ENCODE data around the gene TGFB2.

TGFB2 gene

DNA sequence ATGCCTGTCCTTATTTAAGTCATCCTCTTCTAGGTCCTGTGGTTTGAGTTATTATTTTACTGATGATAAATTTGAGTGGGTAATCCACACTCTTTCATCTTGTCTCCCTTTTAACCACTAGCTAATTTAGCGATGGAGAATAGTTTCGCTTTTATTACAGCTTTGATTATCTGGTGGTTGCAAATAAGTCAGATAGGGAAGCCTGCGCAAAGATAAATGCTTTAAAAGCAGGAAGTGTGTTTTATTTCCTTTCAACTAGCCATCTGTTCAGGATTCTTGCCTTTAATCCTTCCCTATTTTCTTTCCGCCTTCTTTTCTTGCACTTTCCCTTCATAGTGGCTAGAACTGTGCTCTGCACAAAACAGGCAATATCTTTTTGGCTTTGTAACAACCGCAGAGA lies 129.0 kb downstream of the TGFB2 start:
- Histone ChIP-seq H3K4me2 (ENCODE audit: low read length) (peak overlapping the region; percentile 57), H3K9me3 (ENCODE audit: insufficient read depth, low read length) (no peaks in the 10 kb centered on the region), H3K9ac (ENCODE audit: low read length) (0 out of 2 replicates have a peak overlapping the region, but pooled peaks have one; percentile 2), H3K4me1 (ENCODE audit: low read length) (peaks cover 44% of the 10 kb centered on the region), H4K20me1 (ENCODE audit: insufficient read depth, low read length) (no peaks in the 10 kb centered on the region), H3K4me3 (ENCODE audit: low read length) (peak overlapping the region; percentile 25), H3K27me3 (ENCODE audit: low read depth, low read length) (0 out of 2 replicates have a peak, but pooled peaks cover 13% of the 10 kb centered on the region), H3K27ac (ENCODE audit: low read length) (peak overlapping the region; percentile 44; the same call in 1 of the 2 replicates), H2AFZ (ENCODE audit: low read depth, low read length) (peak overlapping the region; percentile 59), H3K36me3 (replicated peaks; ENCODE audit: low read depth, low read length) (no peaks in the 10 kb centered on the region), H3K79me2 (ENCODE audit: low read length) (no peaks in the 10 kb centered on the region)
- TF ChIP-seq, protein P1, sequence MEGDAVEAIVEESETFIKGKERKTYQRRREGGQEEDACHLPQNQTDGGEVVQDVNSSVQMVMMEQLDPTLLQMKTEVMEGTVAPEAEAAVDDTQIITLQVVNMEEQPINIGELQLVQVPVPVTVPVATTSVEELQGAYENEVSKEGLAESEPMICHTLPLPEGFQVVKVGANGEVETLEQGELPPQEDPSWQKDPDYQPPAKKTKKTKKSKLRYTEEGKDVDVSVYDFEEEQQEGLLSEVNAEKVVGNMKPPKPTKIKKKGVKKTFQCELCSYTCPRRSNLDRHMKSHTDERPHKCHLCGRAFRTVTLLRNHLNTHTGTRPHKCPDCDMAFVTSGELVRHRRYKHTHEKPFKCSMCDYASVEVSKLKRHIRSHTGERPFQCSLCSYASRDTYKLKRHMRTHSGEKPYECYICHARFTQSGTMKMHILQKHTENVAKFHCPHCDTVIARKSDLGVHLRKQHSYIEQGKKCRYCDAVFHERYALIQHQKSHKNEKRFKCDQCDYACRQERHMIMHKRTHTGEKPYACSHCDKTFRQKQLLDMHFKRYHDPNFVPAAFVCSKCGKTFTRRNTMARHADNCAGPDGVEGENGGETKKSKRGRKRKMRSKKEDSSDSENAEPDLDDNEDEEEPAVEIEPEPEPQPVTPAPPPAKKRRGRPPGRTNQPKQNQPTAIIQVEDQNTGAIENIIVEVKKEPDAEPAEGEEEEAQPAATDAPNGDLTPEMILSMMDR (IDR thresholded peaks at IDR 0.05; ENCODE audit: low read depth, low read length) = no peak
- TF ChIP-seq EZH2phosphoT487 (IDR thresholded peaks at IDR 0.05; ENCODE audit: low read depth) = no peak

DNA sequence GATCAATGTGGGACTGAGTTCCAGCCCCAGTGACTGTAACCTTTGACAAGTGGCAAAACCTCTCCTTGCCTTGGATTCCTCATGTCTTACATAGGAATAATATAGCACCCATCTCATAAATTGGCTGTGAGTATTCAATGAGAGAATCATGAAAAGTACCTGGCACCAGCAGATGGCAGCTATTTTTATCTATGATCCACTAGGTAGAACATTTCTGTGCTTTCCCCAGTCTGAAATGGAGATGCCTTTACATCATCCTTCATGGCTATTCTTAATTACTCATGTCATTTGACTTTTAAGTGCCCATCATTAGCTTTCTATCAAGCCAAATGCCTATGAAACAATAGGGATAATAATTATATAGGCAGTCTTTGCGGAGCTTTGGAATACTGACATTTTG lies 130.1 kb downstream of the TGFB2 start:
- Histone ChIP-seq H3K27me3 (ENCODE audit: low read depth, low read length) (0 out of 2 replicates have a peak, but pooled peaks cover 4% of the 10 kb centered on the region), H3K4me1 (ENCODE audit: low read length) (peaks cover 44% of the 10 kb centered on the region), H3K79me2 (ENCODE audit: low read length) (no peaks in the 10 kb centered on the region), H3K4me3 (ENCODE audit: low read length) (no peak overlapping the region), H3K36me3 (replicated peaks; ENCODE audit: low read depth, low read length) (no peaks in the 10 kb centered on the region), H2AFZ (ENCODE audit: low read depth, low read length) (0 out of 2 replicates have a peak overlapping the region, but pooled peaks have one; percentile 59), H3K4me2 (ENCODE audit: low read length) (peak overlapping the region; percentile 57; the same call in 1 of the 2 replicates), H3K9me3 (ENCODE audit: insufficient read depth, low read length) (no peaks in the 10 kb centered on the region), H3K27ac (ENCODE audit: low read length) (no peak overlapping the region), H3K9ac (ENCODE audit: low read length) (no peak overlapping the region), H4K20me1 (ENCODE audit: insufficient read depth, low read length) (no peaks in the 10 kb centered on the region)
- TF ChIP-seq, protein P1 (IDR thresholded peaks at IDR 0.05; ENCODE audit: low read depth, low read length) = peak; percentile 21; the same call in 1 of the 2 replicates
- no peak for TF ChIP-seq EZH2phosphoT487 (IDR thresholded peaks at IDR 0.05; ENCODE audit: low read depth)

DNA sequence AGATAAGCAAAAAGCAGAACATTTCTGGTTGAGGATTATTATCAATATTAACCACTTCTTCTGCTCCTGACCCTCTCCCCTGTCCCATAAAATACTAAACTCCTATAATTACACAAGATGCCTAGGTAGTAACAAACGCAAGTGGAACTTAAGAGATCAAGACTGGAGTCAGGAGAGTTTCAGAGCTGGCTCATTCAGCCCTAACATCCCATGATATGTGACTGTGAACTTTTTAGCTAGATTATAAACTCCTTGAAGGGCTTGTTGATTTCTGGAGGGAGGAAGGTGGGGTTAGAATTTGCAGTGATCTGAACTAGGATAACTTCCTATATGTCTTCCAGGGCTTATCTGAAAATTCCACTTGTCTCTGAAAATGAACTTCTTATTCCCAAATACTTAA lies 130.6 kb downstream of the TGFB2 start:
- Histone ChIP-seq H3K9ac (ENCODE audit: low read length) (no peak overlapping the region), H3K27me3 (ENCODE audit: low read depth, low read length) (0 out of 2 replicates have a peak, but pooled peaks cover 3% of the 10 kb centered on the region), H3K4me3 (ENCODE audit: low read length) (no peak overlapping the region), H2AFZ (ENCODE audit: low read depth, low read length) (no peak overlapping the region), H3K79me2 (ENCODE audit: low read length) (no peaks in the 10 kb centered on the region), H3K36me3 (replicated peaks; ENCODE audit: low read depth, low read length) (no peaks in the 10 kb centered on the region), H4K20me1 (ENCODE audit: insufficient read depth, low read length) (no peaks in the 10 kb centered on the region), H3K4me1 (ENCODE audit: low read length) (peaks cover 44% of the 10 kb centered on the region), H3K9me3 (ENCODE audit: insufficient read depth, low read length) (no peaks in the 10 kb centered on the region), H3K27ac (ENCODE audit: low read length) (no peak overlapping the region), H3K4me2 (ENCODE audit: low read length) (0 out of 2 replicates have a peak overlapping the region, but pooled peaks have one; percentile 57)
- TF ChIP-seq, protein P1 (IDR thresholded peaks at IDR 0.05; ENCODE audit: low read depth, low read length) = no peak
- TF ChIP-seq EZH2phosphoT487 (IDR thresholded peaks at IDR 0.05; ENCODE audit: low read depth) = no peak

DNA sequence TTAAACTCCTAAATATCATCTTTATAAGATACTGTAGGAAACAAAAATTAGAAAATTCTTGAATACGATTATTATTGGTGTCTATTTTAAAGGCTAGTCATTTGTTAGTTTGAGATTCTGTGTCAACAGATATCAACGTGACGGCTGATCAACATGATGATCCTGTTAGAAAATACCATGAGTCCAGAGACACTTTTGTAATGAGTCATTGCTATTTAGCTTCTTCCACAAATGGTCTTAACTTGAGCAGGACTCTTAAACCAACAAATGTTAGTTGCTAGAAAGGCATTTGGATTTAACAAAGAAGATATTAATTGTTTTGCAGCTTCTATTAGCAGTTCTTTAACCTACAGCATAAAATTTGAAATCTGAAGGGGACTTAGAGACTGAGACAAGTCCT lies 131.2 kb downstream of the TGFB2 start:
- Histone ChIP-seq H3K9ac (ENCODE audit: low read length) (no peak overlapping the region), H3K79me2 (ENCODE audit: low read length) (no peaks in the 10 kb centered on the region), H3K4me1 (ENCODE audit: low read length) (peaks cover 44% of the 10 kb centered on the region), H3K36me3 (replicated peaks; ENCODE audit: low read depth, low read length) (no peaks in the 10 kb centered on the region), H3K4me2 (ENCODE audit: low read length) (peak overlapping the region; percentile 26), H3K9me3 (ENCODE audit: insufficient read depth, low read length) (no peaks in the 10 kb centered on the region), H3K27ac (ENCODE audit: low read length) (no peak overlapping the region), H3K4me3 (ENCODE audit: low read length) (no peak overlapping the region), H3K27me3 (ENCODE audit: low read depth, low read length) (no peaks in the 10 kb centered on the region), H2AFZ (ENCODE audit: low read depth, low read length) (no peak overlapping the region; the same call in 1 of the 2 replicates), H4K20me1 (ENCODE audit: insufficient read depth, low read length) (no peaks in the 10 kb centered on the region)
- TF ChIP-seq EZH2phosphoT487 (IDR thresholded peaks at IDR 0.05; ENCODE audit: low read depth) = no peak
- TF ChIP-seq, protein P1 (IDR thresholded peaks at IDR 0.05; ENCODE audit: low read depth, low read length) = no peak
